GM23338 (cell line): ENCODE results near the gene PDE4D. TPM values are rescaled to one million over a fixed set of nuclear protein-coding genes. Genes with fewer than 3 reads are reported as not detected.

Experiments used
- ATAC-seq: fragments of 200-7000 bp; cut with Tn5 transposase; 3 replicates; pipeline ENCODE4 v1.9.1; 2020
- DNase-seq: peaks from one replicate; pipeline ENCODE4 v3.0.0-alpha.2; 2015; ENCODE audit warnings: low spot score
- H2AFZ ChIP-seq: fragments of 200-600 bp; sonication (generic); 2 replicates; pipeline ENCODE4 v1.8.0; 2016; ENCODE audit warnings: antibody characterized with exemption, mild to moderate bottlenecking, moderate library complexity
- H3F3A ChIP-seq: fragments of 200-600 bp; sonication (generic); replicated peaks from 2 replicates; pipeline ENCODE4 v1.8.0; 2017; ENCODE audit warnings: antibody characterized with exemption, mixed run types, low read depth
- H3K27ac ChIP-seq: fragments of 200-600 bp; sonication (generic); 2 replicates; pipeline ENCODE4 v1.6.1; 2016; ENCODE audit warnings: low read depth
- H3K27me3 ChIP-seq: fragments of 200-600 bp; sonication (generic); 2 replicates; pipeline ENCODE4 v1.8.0; 2016; ENCODE audit warnings: mild to moderate bottlenecking, mixed run types, moderate library complexity; ENCODE audit not compliant: insufficient read depth
- H3K36me3 ChIP-seq: fragments of 200-600 bp; sonication (generic); 2 replicates; pipeline ENCODE4 v1.8.0; 2016; ENCODE audit warnings: mild to moderate bottlenecking; ENCODE audit not compliant: insufficient read depth
- H3K4me1 ChIP-seq: fragments of 200-600 bp; sonication (generic); 2 replicates; pipeline ENCODE4 v1.8.0; 2016; ENCODE audit warnings: mild to moderate bottlenecking, moderate library complexity; ENCODE audit not compliant: insufficient read depth
- H3K4me2 ChIP-seq: fragments of 200-600 bp; sonication (generic); 2 replicates; pipeline ENCODE4 v1.7.1; 2017; ENCODE audit warnings: mixed run types
- H3K4me3 ChIP-seq: fragments of 200-600 bp; sonication (generic); 2 replicates; pipeline ENCODE4 v1.6.1; 2016; ENCODE audit warnings: mixed run types
- H3K79me2 ChIP-seq: fragments of 200-600 bp; sonication (generic); replicated peaks from 2 replicates; pipeline ENCODE4 v1.8.0; 2017; ENCODE audit warnings: mild to moderate bottlenecking; ENCODE audit not compliant: insufficient read depth
- H3K9me2 ChIP-seq: fragments of 200-600 bp; sonication (generic); 2 replicates; pipeline ENCODE4 v1.8.0; 2017; ENCODE audit not compliant: insufficient read depth
- H4K20me1 ChIP-seq: fragments of 200-600 bp; sonication (generic); replicated peaks from 2 replicates; pipeline ENCODE4 v1.8.0; 2017; ENCODE audit warnings: mild to moderate bottlenecking; ENCODE audit not compliant: insufficient read depth
- H3K27ac Mint-ChIP-seq: 2 replicates; pipeline ENCODE4 v1.8.0; 2020; ENCODE audit warnings: inconsistent platforms, mild to moderate bottlenecking, moderate library complexity, mixed read lengths
- H3K27me3 Mint-ChIP-seq: 3 replicates; pipeline ENCODE4 v1.8.0; 2022; ENCODE audit warnings: low read depth, mild to moderate bottlenecking, moderate library complexity, mixed read lengths, inconsistent platforms; ENCODE audit not compliant: insufficient read depth, poor library complexity
- H3K36me3 Mint-ChIP-seq: 3 replicates; pipeline ENCODE4 v1.8.0; 2021; ENCODE audit warnings: low read depth, mild to moderate bottlenecking, inconsistent platforms, moderate library complexity, mixed read lengths
- H3K4me1 Mint-ChIP-seq: 3 replicates; pipeline ENCODE4 v1.8.0; 2020; ENCODE audit warnings: mild to moderate bottlenecking, inconsistent platforms, mixed read lengths
- H3K4me3 Mint-ChIP-seq: 3 replicates; pipeline ENCODE4 v1.8.0; 2021; ENCODE audit warnings: moderate library complexity, mild to moderate bottlenecking, inconsistent platforms, mixed read lengths
- H3K9me3 Mint-ChIP-seq: 3 replicates; pipeline ENCODE4 v1.8.0; 2020; ENCODE audit warnings: moderate library complexity, mild to moderate bottlenecking, inconsistent platforms, mixed read lengths
- CTCF ChIP-seq, 2 experiments: fragments of 200-600 bp in 1 of 2; sonication (generic) in 1 of 2; conservative IDR thresholded peaks; 2 replicates each; pipeline versions ENCODE4 v1.5.1 to v1.6.1; 2016 to 2017; ENCODE audit warnings: antibody characterized with exemption in 2 of 2, low read depth in 2 of 2, mild to moderate bottlenecking in 2 of 2, moderate library complexity in 1 of 2
- ETS1 ChIP-seq: IDR thresholded peaks from 2 replicates; pipeline ENCODE4 v1.6.1; 2016; ENCODE audit warnings: antibody characterized with exemption
- EZH2 ChIP-seq: fragments of 200-600 bp; sonication (generic); IDR thresholded peaks from one replicate; pipeline ENCODE4 v1.8.0; 2017; ENCODE audit warnings: antibody characterized with exemption, mild to moderate bottlenecking, low read depth; ENCODE audit not compliant: unreplicated experiment
- EZH2phosphoT487 ChIP-seq: fragments of 200-600 bp; sonication (generic); IDR thresholded peaks from one replicate; pipeline ENCODE4 v1.8.1; 2018; ENCODE audit warnings: antibody characterized with exemption; ENCODE audit not compliant: unreplicated experiment
- JUNB ChIP-seq: IDR thresholded peaks from one replicate; pipeline ENCODE4 v1.6.1; 2016; ENCODE audit warnings: antibody characterized with exemption; ENCODE audit not compliant: unreplicated experiment
- NANOG ChIP-seq: IDR thresholded peaks from 2 replicates; pipeline ENCODE4 v1.6.1; 2016; ENCODE audit warnings: antibody characterized with exemption, borderline replicate concordance
- POLR2AphosphoS5 ChIP-seq: IDR thresholded peaks from 2 replicates; pipeline ENCODE4 v1.6.1; 2016; ENCODE audit warnings: antibody characterized with exemption, low read depth
- STAT1 ChIP-seq: IDR thresholded peaks from one replicate; pipeline ENCODE4 v1.6.1; 2016; ENCODE audit warnings: antibody characterized with exemption; ENCODE audit not compliant: unreplicated experiment
- ZNF114 ChIP-seq: fragments of 250-450 bp; sonication (Bioruptor Pico); IDR thresholded peaks from 2 replicates; pipeline ENCODE4 v1.5.0; 2020; ENCODE audit warnings: mild to moderate bottlenecking, moderate library complexity
- ZNF331 ChIP-seq: fragments of 250-450 bp; sonication (Bioruptor Pico); IDR thresholded peaks from 2 replicates; pipeline ENCODE4 v1.5.0; 2020; ENCODE audit warnings: low read depth, mild to moderate bottlenecking, moderate library complexity
- ZNF462 ChIP-seq: fragments of 250-450 bp; sonication (Bioruptor Pico); IDR thresholded peaks from 2 replicates; pipeline ENCODE4 v1.5.0; 2020; ENCODE audit warnings: mild to moderate bottlenecking, moderate library complexity
- polyA plus RNA-seq: library from polyadenylated mRNA; unstranded; fragments of >200 nt; fragmentation: Nextera tagmentation; extraction: Ambion mirVana; gene quantifications from 2 replicates; pipeline ENCODE4 v1.2.1, GENCODE V29; 2016
- total RNA-seq: library from RNA; depleted of rRNA; stranded (reverse); fragments of >200 nt; shearing (Covaris generic); gene quantifications from 2 replicates; pipeline ENCODE4 v1.2.3, GENCODE V29; 2014

Gene PDE4D
- total and polyA plus RNA-seq, 2 experiments from 2014 or later = 2.1 to 4.7 TPM

- TF ChIP-seq JUNB = no peak
- no peak for TF ChIP-seq CTCF (conservative IDR thresholded peaks at IDR 0.05; ENCODE audit: low read depth in 2 of 2)
- TF ChIP-seq ZNF331 (CRISPR knock-in tag) = no peak
- TF ChIP-seq NANOG = no peak
- TF ChIP-seq EZH2 = no peak
- TF ChIP-seq EZH2phosphoT487 = no peak
- Mint-ChIP-seq H3K27me3 (no peaks in the 10 kb centered on the region), H3K4me1 (peaks cover 10% of the 10 kb centered on the region; the same call in 1 of the 3 replicates), H3K4me3 (no peak overlapping the region), H3K27ac (no peak overlapping the region), H3K36me3 (no peaks in the 10 kb centered on the region), H3K9me3 (no peaks in the 10 kb centered on the region)
- H3K4me2 ChIP-seq = no peak overlapping the region
- no peaks in the 10 kb centered on the region for H4K20me1 ChIP-seq
- H3K79me2 ChIP-seq = no peaks in the 10 kb centered on the region
- H3K27me3 ChIP-seq = no peaks in the 10 kb centered on the region
- peaks cover 15% of the 10 kb centered on the region for H3K4me1 ChIP-seq
- no peak overlapping the region for H3K4me3 ChIP-seq
- no peaks in the 10 kb centered on the region for H3K9me2 ChIP-seq
- H2AFZ ChIP-seq = no peak overlapping the region
- DNase-seq (no peak), ATAC-seq (no peak)
- no peaks in the 10 kb centered on the region for H3F3A ChIP-seq
- H3K27ac ChIP-seq = no peak overlapping the region
- H3K36me3 ChIP-seq = no peaks in the 10 kb centered on the region
Observed at GRCh38 chr5:59863777-59864176, 29.7 kb downstream of the PDE4D start.

GRCh38 chr5:59856358-59856757, 37.2 kb downstream of the PDE4D start:
- Mint-ChIP-seq H3K36me3 (no peaks in the 10 kb centered on the region), H3K9me3 (no peaks in the 10 kb centered on the region), H3K4me1 (no peaks in the 10 kb centered on the region), H3K27me3 (no peaks in the 10 kb centered on the region), H3K4me3 (no peak overlapping the region), H3K27ac (no peak overlapping the region)
- Histone ChIP-seq H3K4me1 (no peaks in the 10 kb centered on the region; the same call in 1 of the 2 replicates), H4K20me1 (no peaks in the 10 kb centered on the region), H3K79me2 (no peaks in the 10 kb centered on the region), H3K27ac (no peak overlapping the region), H3K4me2 (no peak overlapping the region), H3F3A (no peaks in the 10 kb centered on the region), H3K36me3 (no peaks in the 10 kb centered on the region), H3K9me2 (no peaks in the 10 kb centered on the region; the same call in 1 of the 2 replicates), H3K4me3 (no peak overlapping the region), H3K27me3 (no peaks in the 10 kb centered on the region), H2AFZ (no peak overlapping the region)
- ATAC-seq = no peak
- DNase-seq = no peak
- no peak for TF ChIP-seq ETS1
- TF ChIP-seq EZH2phosphoT487 = no peak
- TF ChIP-seq EZH2 = no peak
- no peak for TF ChIP-seq JUNB
- TF ChIP-seq ZNF462 (CRISPR knock-in tag) = no peak
- TF ChIP-seq NANOG = no peak
- no peak for TF ChIP-seq POLR2AphosphoS5
- TF ChIP-seq ZNF114 (CRISPR knock-in tag) = no peak
- TF ChIP-seq STAT1 = no peak
- no peak for TF ChIP-seq ZNF331 (CRISPR knock-in tag)
